SK-N-SH (cell line): ENCODE measurements around the gene EEIG1.

Source experiments
- CHD2 ChIP-seq: fragments of 150-350 bp; IDR thresholded peaks from 2 replicates; pipeline ENCODE4 v1.6.1; 2018; ENCODE audit warnings: low read length; ENCODE audit not compliant: partially characterized antibody
- CTCF ChIP-seq: fragments of 200-600 bp; sonication (generic); IDR thresholded peaks from 2 replicates; pipeline ENCODE4 v1.6.1; 2017; ENCODE audit warnings: antibody characterized with exemption, mild to moderate bottlenecking, moderate library complexity
- EP300 ChIP-seq, 2 experiments: IDR thresholded peaks; 2 replicates each; pipeline versions ENCODE4 v1.4.0 to v1.6.1; 2012; ENCODE audit warnings: borderline replicate concordance in 1 of 2, low read depth in 1 of 2, low read length in 1 of 2
- EZH2phosphoT487 ChIP-seq: fragments of 200-600 bp; sonication (generic); IDR thresholded peaks from 2 replicates; pipeline ENCODE4 v1.6.1; 2017; ENCODE audit warnings: low read depth, mixed run types, mild to moderate bottlenecking, antibody characterized with exemption, moderate library complexity, borderline replicate concordance
- JUND ChIP-seq: IDR thresholded peaks from 2 replicates; pipeline ENCODE4 v1.4.0; 2012
- MAX ChIP-seq: IDR thresholded peaks from 2 replicates; pipeline ENCODE4 v1.4.0; 2012; ENCODE audit warnings: low read depth
- MXI1 ChIP-seq: IDR thresholded peaks from 2 replicates; pipeline ENCODE4 v1.6.1; 2012; ENCODE audit warnings: mild to moderate bottlenecking, low read depth, low read length, improper control_type of control experiment
- PBX3 ChIP-seq: IDR thresholded peaks from 2 replicates; pipeline ENCODE4; 2012

GRCh38 chr9:127976498-127976897 is 4.3 kb downstream of the EEIG1 start:
- TF ChIP-seq CTCF (no peak), EP300 (IDR thresholded peaks at IDR 0.05; ENCODE audit: borderline replicate concordance in 1 of 2, low read depth in 1 of 2, low read length in 1 of 2) (no peak), MAX (no peak), JUND (no peak), CHD2 (no peak), PBX3 (no peak), MXI1 (no peak), EZH2phosphoT487 (no peak)
